ENCODE data around the gene HLCS.
"Not testable (repeated sequence)": the region's sequence is repeated elsewhere in the genome, so short reads cannot be mapped to it uniquely, and the experiment has no call there.

The HLCS gene

GRCh38 chr21:36966066-36966820 lies at the start of gene HLCS:
Gene HLCS, minus strand, starts transcription at chr21:36966669. Its CDS starts 31 bp downstream, at chr21:36966638.
- DNase-seq (ENCODE audit: low spot score): peak; percentile 88

- peak; percentile 94 for DNase-seq (ENCODE audit: low spot score)
These were observed 43.4 kb upstream of the HLCS start for GRCh38 chr21:37009740-37010341.

GRCh38 chr21:37008724-37009123 lies 42.3 kb upstream of the HLCS start:
- DNase-seq (ENCODE audit: low spot score): no peak

GRCh38 chr21:37006486-37007291 lies 40.2 kb upstream of the HLCS start, which contains the start of gene RIPPLY3:
Gene RIPPLY3, plus strand, starts transcription at chr21:37006702. Its CDS starts 71 bp downstream, at chr21:37006773.
- peak; percentile 42 for DNase-seq (ENCODE audit: low spot score)

- no peak for DNase-seq (ENCODE audit: low spot score)
These were observed 39.3 kb upstream of the HLCS start for GRCh38 chr21:37005548-37006485.

GRCh38 chr21:37003917-37004316 lies 37.4 kb upstream of the HLCS start:
- not testable (repeated sequence) for DNase-seq (ENCODE audit: low spot score)

- DNase-seq (ENCODE audit: low spot score): not testable (repeated sequence)
These were observed 36.4 kb upstream of the HLCS start for GRCh38 chr21:37002851-37003250.

- DNase-seq (ENCODE audit: low spot score): no peak
These were observed 35.0 kb upstream of the HLCS start for GRCh38 chr21:37001441-37001840.

- DNase-seq (ENCODE audit: low spot score): peak; percentile 27
These were observed 33.9 kb upstream of the HLCS start for GRCh38 chr21:37000381-37000780.

GRCh38 chr21:36999131-36999898 lies 32.8 kb upstream of the HLCS start:
- DNase-seq (ENCODE audit: low spot score): no peak

- DNase-seq (ENCODE audit: low spot score): not testable (repeated sequence)
These were observed 28.8 kb upstream of the HLCS start for GRCh38 chr21:36995285-36995684.

GRCh38 chr21:36994501-36995158 lies 28.2 kb upstream of the HLCS start:
- no peak for DNase-seq (ENCODE audit: low spot score)

- no peak for DNase-seq (ENCODE audit: low spot score)
These were observed 26.2 kb upstream of the HLCS start for GRCh38 chr21:36992671-36993070.

- no peak for DNase-seq (ENCODE audit: low spot score)
These were observed 24.2 kb upstream of the HLCS start for GRCh38 chr21:36990508-36991205.

- DNase-seq (ENCODE audit: low spot score): peak; percentile 97
These were observed 23.4 kb upstream of the HLCS start for GRCh38 chr21:36989699-36990507.

GRCh38 chr21:36989199-36989698 lies 22.8 kb upstream of the HLCS start:
- DNase-seq (ENCODE audit: low spot score): not testable (repeated sequence)

- no peak for DNase-seq (ENCODE audit: low spot score)
These were observed 22.1 kb upstream of the HLCS start for GRCh38 chr21:36988536-36988935.

- DNase-seq (ENCODE audit: low spot score): no peak
These were observed 21.4 kb upstream of the HLCS start for GRCh38 chr21:36987845-36988244.

Measured in SW480 (cell line).